Psoas muscle (tissue), 8 donors: Measurements from ENCODE around the gene MYO5B. TPM values are rescaled to one million over a fixed set of nuclear protein-coding genes. Genes with fewer than 3 reads are reported as not detected.

Source experiments
- ATAC-seq, 4 donors: fragments of 200-7000 bp; cut with Tn5 transposase; one replicate each; pipeline ENCODE4 v1.9.1; 2020; ENCODE audit warnings: moderate library complexity in 3 of 4, mild to moderate bottlenecking in 2 of 4
- DNase-seq, 2 donors: peaks; one replicate each; pipeline ENCODE4 v3.0.0-alpha.2; 2020
- H3K27ac ChIP-seq: fragments of 200-600 bp; one replicate; pipeline ENCODE4 v1.8.0; 2022
- H3K27me3 ChIP-seq, 3 donors: fragments of 200-600 bp in 1 of 3; one replicate each; pipeline versions ENCODE4 v1.6.1 to v1.8.0; 2013 to 2022; ENCODE audit warnings: low read length in 2 of 3, mild to moderate bottlenecking in 2 of 3, moderate library complexity in 1 of 3; ENCODE audit not compliant: insufficient read depth in 3 of 3
- H3K36me3 ChIP-seq, 2 donors: fragments of 200-600 bp in 1 of 2; one replicate each; pipeline versions ENCODE4 v1.6.1 to v1.8.0; 2013 to 2022; ENCODE audit warnings: low read depth in 1 of 2, mild to moderate bottlenecking in 1 of 2, moderate library complexity in 1 of 2; ENCODE audit not compliant: insufficient read depth in 1 of 2
- H3K4me1 ChIP-seq: fragments of 200-600 bp; one replicate; pipeline ENCODE4 v1.8.0; 2022
- H3K4me3 ChIP-seq: fragments of 200-600 bp; one replicate; pipeline ENCODE4 v1.8.0; 2022; ENCODE audit warnings: mild to moderate bottlenecking
- H3K9me3 ChIP-seq: fragments of 200-600 bp; one replicate; pipeline ENCODE4 v1.8.0; 2022
- CTCF ChIP-seq: fragments of 200-600 bp; IDR thresholded peaks from one replicate; pipeline ENCODE4 v1.8.0; 2022; ENCODE audit warnings: antibody characterized with exemption
- WGBS, 3 donors: extraction: QIAGEN DNeasy Blood & Tissue Kit; methylation state at CpG; one replicate each; pipeline versions ENCODE4 v1.1.6 to v1.1.7; 2013; 5-methylcytosine and 5-hydroxymethylcytosine counted together
- intact Hi-C, 2 donors: fragments of 100-400 bp; cut with DNase I; formaldehyde crosslinking; loops; one replicate each; pipeline versions ENCODE4 v1.11.0 to v1.14.2; 2022
- polyA plus RNA-seq, 3 donors: library from polyadenylated mRNA; stranded (reverse); fragments of 200-250 nt; gene quantifications; one replicate each; pipeline ENCODE4 v1.2.3, GENCODE V29; 2013
- total RNA-seq, 4 donors: library from RNA; stranded (reverse); fragmentation: NEBNext Ultra II Directional in 2 of 4; extraction: Animal tissue kit (Norgen Biotek cat#: 25700) in 2 of 4; gene quantifications; one replicate each; pipeline versions ENCODE4 v1.2.1 to v1.2.4, GENCODE V29; 2021 to 2023
- donor health status: healthy with polysubstance abuse.
- donor health status: DM: no; HTN: no; CAD: no; lungs with moderate emphysema.
- donor health status: Bipolar disorder and iron deficiency.
- donor health status: healthy.
- donor health status: DM: yes; HTN: yes; CAD: no.
- donor health status: DM: no; HTN: no; CAD: no.
- donor health status: DM: no; HTN: no; CAD: no.
- donor health status: DM: yes; HTN: yes; CAD: no.

The MYO5B gene
- total and polyA plus RNA-seq, 7 donors = 0.10 to 1.2 (median 0.44) TPM

- no peaks in the 10 kb centered on the region for H3K36me3 ChIP-seq
- intact Hi-C loops = no loop called here
- no peak for ATAC-seq
- DNase-seq = no peak
- H3K4me3 ChIP-seq = no peak overlapping the region
- no peak for TF ChIP-seq CTCF
- no peaks in the 10 kb centered on the region for H3K27me3 ChIP-seq
- no peaks in the 10 kb centered on the region for H3K4me1 ChIP-seq
- no peaks in the 10 kb centered on the region for H3K9me3 ChIP-seq
- no peak overlapping the region for H3K27ac ChIP-seq
Measured at GRCh38 chr18:50051288-50051687, 143.7 kb downstream of the MYO5B start.

- Histone ChIP-seq H3K27me3 (peaks cover 0 to 4% (median 3%) of the 10 kb centered on the region in 3 donors), H3K9me3 (no peaks in the 10 kb centered on the region), H3K27ac (no peak overlapping the region), H3K4me3 (no peak overlapping the region), H3K36me3 (no peaks in the 10 kb centered on the region), H3K4me1 (no peaks in the 10 kb centered on the region)
- TF ChIP-seq CTCF = no peak
- DNase-seq (no peak), ATAC-seq (no peak)
- intact Hi-C loops = no loop called here
- WGBS, 3 donors = 75 to 77% (median 76%) methylated on average over 4 of the region's 4 CpGs
Measured at GRCh38 chr18:50045126-50045525, 149.8 kb downstream of the MYO5B start.

- no peak for TF ChIP-seq CTCF
- Histone ChIP-seq H3K27me3 (peaks cover 0 to 4% (median 3%) of the 10 kb centered on the region in 3 donors), H3K4me1 (no peaks in the 10 kb centered on the region), H3K27ac (no peak overlapping the region), H3K9me3 (no peaks in the 10 kb centered on the region), H3K36me3 (no peaks in the 10 kb centered on the region), H3K4me3 (no peak overlapping the region)
- DNase-seq (no peak), ATAC-seq (no peak)
- 56 to 72% (median 63%) methylated on average over 3 of the region's 3 CpGs for WGBS, 3 donors
- intact Hi-C loops = no loop called here
Measured at GRCh38 chr18:50044402-50044801, 150.5 kb downstream of the MYO5B start.

GRCh38 chr18:50042611-50043010 lies 152.3 kb downstream of the MYO5B start:
- ATAC-seq (no peak), DNase-seq (no peak)
- Histone ChIP-seq H3K27ac (no peak overlapping the region), H3K4me1 (no peaks in the 10 kb centered on the region), H3K36me3 (no peaks in the 10 kb centered on the region), H3K9me3 (no peaks in the 10 kb centered on the region), H3K4me3 (no peak overlapping the region), H3K27me3 (peaks cover 3 to 4% (median 3%) of the 10 kb centered on the region in 3 donors)
- intact Hi-C loops = no loop called here
- TF ChIP-seq CTCF = no peak
- 62 to 76% (median 66%) methylated on average over 5 of the region's 5 CpGs for WGBS, 3 donors

GRCh38 chr18:50039746-50040145 lies 155.2 kb downstream of the MYO5B start:
- intact Hi-C loops = no loop called here
- 92 to 95% (median 94%) methylated on average over 5 of the region's 5 CpGs for WGBS, 3 donors
- Histone ChIP-seq H3K9me3 (no peaks in the 10 kb centered on the region), H3K27me3 (peaks cover 3 to 4% (median 3%) of the 10 kb centered on the region in 3 donors), H3K27ac (no peak overlapping the region), H3K4me1 (no peaks in the 10 kb centered on the region), H3K4me3 (no peak overlapping the region), H3K36me3 (no peaks in the 10 kb centered on the region)
- DNase-seq (no peak), ATAC-seq (no peak)
- TF ChIP-seq CTCF = no peak
